Neutrophil (primary cell): ENCODE results near the gene MRNIP.

Experiments used
- H3K27ac ChIP-seq: fragments of 200-600 bp; sonication (generic); 2 replicates; pipeline ENCODE4 v1.5.1; 2016; ENCODE audit warnings: mild to moderate bottlenecking, moderate library complexity
- H3K27me3 ChIP-seq: fragments of 200-600 bp; sonication (generic); 2 replicates; pipeline ENCODE4 v1.6.0; 2016; ENCODE audit warnings: mild to moderate bottlenecking
- H3K36me3 ChIP-seq: fragments of 200-600 bp; sonication (generic); 2 replicates; pipeline ENCODE4 v1.5.1; 2017
- H3K4me1 ChIP-seq, 2 experiments: fragments of 200-600 bp in 1 of 2; sonication (generic) in 1 of 2; 1 replicate in 1 of 2; 2 replicates in 1 of 2; pipeline versions ENCODE4 v1.5.1 to v1.6.1; 2013 to 2016; ENCODE audit warnings: low read depth in 1 of 2, low read length in 1 of 2, mild to moderate bottlenecking in 1 of 2, moderate library complexity in 1 of 2; ENCODE audit not compliant: control insufficient read depth in 1 of 2, insufficient read depth in 1 of 2
- H3K4me3 ChIP-seq, 2 experiments: fragments of 200-600 bp in 1 of 2; sonication (generic) in 1 of 2; 1 replicate in 1 of 2; 2 replicates in 1 of 2; pipeline ENCODE4 v1.5.1; 2013 to 2016; ENCODE audit warnings: low read depth in 1 of 2, low read length in 1 of 2, mild to moderate bottlenecking in 1 of 2, moderate library complexity in 1 of 2
- H3K9me3 ChIP-seq: fragments of 200-600 bp; sonication (generic); 2 replicates; pipeline ENCODE4 v1.5.1; 2016
- TF ChIP-seq, protein P1 (sequence below): fragments of 200-600 bp; sonication (generic); IDR thresholded peaks from 2 replicates; pipeline ENCODE4 v1.5.1; 2016; ENCODE audit warnings: antibody characterized with exemption

Gene MRNIP

GRCh38 chr5:179803651-179804554 is 54.7 kb downstream of the MRNIP start:
- TF ChIP-seq, protein P1, sequence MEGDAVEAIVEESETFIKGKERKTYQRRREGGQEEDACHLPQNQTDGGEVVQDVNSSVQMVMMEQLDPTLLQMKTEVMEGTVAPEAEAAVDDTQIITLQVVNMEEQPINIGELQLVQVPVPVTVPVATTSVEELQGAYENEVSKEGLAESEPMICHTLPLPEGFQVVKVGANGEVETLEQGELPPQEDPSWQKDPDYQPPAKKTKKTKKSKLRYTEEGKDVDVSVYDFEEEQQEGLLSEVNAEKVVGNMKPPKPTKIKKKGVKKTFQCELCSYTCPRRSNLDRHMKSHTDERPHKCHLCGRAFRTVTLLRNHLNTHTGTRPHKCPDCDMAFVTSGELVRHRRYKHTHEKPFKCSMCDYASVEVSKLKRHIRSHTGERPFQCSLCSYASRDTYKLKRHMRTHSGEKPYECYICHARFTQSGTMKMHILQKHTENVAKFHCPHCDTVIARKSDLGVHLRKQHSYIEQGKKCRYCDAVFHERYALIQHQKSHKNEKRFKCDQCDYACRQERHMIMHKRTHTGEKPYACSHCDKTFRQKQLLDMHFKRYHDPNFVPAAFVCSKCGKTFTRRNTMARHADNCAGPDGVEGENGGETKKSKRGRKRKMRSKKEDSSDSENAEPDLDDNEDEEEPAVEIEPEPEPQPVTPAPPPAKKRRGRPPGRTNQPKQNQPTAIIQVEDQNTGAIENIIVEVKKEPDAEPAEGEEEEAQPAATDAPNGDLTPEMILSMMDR: no peak
- Histone ChIP-seq H3K9me3 (no peaks in the 10 kb centered on the region), H3K4me1 (peaks cover 48 to 61% of the 10 kb centered on the region in 2 experiments), H3K36me3 (peaks cover 24% of the 10 kb centered on the region), H3K27ac (peak overlapping the region; percentile 90), H3K4me3 (peak overlapping the region; percentile 39 to 69), H3K27me3 (no peaks in the 10 kb centered on the region)

- peak overlapping the region in 1 of 2 experiments; percentile 39 for H3K4me3 ChIP-seq
- peak overlapping the region; percentile 90 for H3K27ac ChIP-seq
- peaks cover 32% of the 10 kb centered on the region for H3K36me3 ChIP-seq
- TF ChIP-seq, protein P1: no peak
- H3K27me3 ChIP-seq: no peaks in the 10 kb centered on the region
- peaks cover 46 to 56% of the 10 kb centered on the region in 2 experiments for H3K4me1 ChIP-seq
- H3K9me3 ChIP-seq: no peaks in the 10 kb centered on the region
Measured at GRCh38 chr5:179802950-179803562, 55.6 kb downstream of the MRNIP start.

DNA sequence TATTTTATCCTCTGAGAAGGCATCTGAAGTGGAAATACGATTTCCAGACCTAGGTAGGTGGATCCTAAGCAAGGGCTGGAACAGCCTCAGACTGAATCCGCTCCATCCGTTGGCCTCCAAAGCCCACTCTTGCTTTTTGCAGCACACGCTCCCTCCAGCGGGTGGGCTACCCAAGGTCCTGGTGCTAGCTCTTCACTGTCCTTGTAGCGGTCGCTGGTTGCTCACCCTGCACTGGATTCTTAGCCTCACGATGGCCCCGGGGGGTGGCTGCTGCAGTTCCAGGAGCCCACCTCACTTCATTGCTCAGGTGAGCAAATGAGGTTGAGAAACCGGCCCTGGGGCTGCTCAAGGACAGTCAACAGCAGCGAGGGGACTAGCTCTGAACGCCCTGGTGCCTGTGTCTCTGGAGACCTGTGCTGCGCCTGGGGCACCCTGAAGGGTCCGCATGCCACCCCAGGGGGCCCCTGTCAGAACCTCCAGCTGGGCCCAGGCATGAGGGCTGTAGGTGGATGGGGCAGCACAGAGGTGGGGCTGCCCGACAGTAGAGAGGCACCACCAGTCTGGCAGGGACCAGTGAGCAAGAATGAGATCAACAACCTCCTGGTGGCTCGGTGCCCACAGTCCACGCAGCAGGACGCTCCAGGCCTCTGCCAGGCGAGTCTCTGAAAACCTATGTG is 56.3 kb downstream of the MRNIP start:
- Histone ChIP-seq H3K4me3 (no peak overlapping the region), H3K27me3 (no peaks in the 10 kb centered on the region), H3K36me3 (peaks cover 39% of the 10 kb centered on the region), H3K27ac (peak overlapping the region; percentile 90), H3K9me3 (no peaks in the 10 kb centered on the region), H3K4me1 (peaks cover 40 to 49% of the 10 kb centered on the region in 2 experiments)
- TF ChIP-seq, protein P1: no peak

- Histone ChIP-seq H3K9me3 (no peaks in the 10 kb centered on the region), H3K36me3 (peaks cover 42% of the 10 kb centered on the region), H3K4me3 (no peak overlapping the region), H3K4me1 (peaks cover 43 to 51% of the 10 kb centered on the region in 2 experiments), H3K27ac (peak overlapping the region; percentile 18), H3K27me3 (no peaks in the 10 kb centered on the region)
- TF ChIP-seq, protein P1: peak; percentile 69
Measured at GRCh38 chr5:179801304-179802206, 57.1 kb downstream of the MRNIP start.
